GOT3 (cell line): Measurements from ENCODE around the gene RABL3.
"Not testable (repeated sequence)": the region's sequence is repeated elsewhere in the genome, so short reads cannot be mapped to it uniquely, and the experiment has no call there.

Experiments used
- DNase-seq: peaks from one replicate; lab custom pipeline; 2025; ENCODE audit warnings: mixed read lengths; lab: John Stamatoyannopoulos, UW

RABL3 gene

GRCh38 chr3:120645083-120645845 lies 97.1 kb downstream of the RABL3 start:
- DNase-seq, result no peak

GRCh38 chr3:120642368-120642948 lies 99.9 kb downstream of the RABL3 start:
- no peak for DNase-seq

- DNase-seq, result no peak
Observed at GRCh38 chr3:120641696-120642246, 100.5 kb downstream of the RABL3 start.

GRCh38 chr3:120640231-120640630 lies 102.1 kb downstream of the RABL3 start:
- DNase-seq, result no peak

GRCh38 chr3:120638820-120639219 lies 103.5 kb downstream of the RABL3 start:
- not testable (repeated sequence) for DNase-seq

GRCh38 chr3:120637851-120638559 lies 104.3 kb downstream of the RABL3 start:
- no peak for DNase-seq

- DNase-seq, result no peak
Observed at GRCh38 chr3:120636795-120637401, 105.4 kb downstream of the RABL3 start.
